HG02763 (cell line): ENCODE results near the gene ANKH.
"Not testable (repeated sequence)": the region's sequence is repeated elsewhere in the genome, so short reads cannot be mapped to it uniquely, and the experiment has no call there.

Experiments used
- ATAC-seq: cut with Tn5 transposase; IDR thresholded peaks from one replicate; pipeline ENCODE4 v1.9.1; 2021; ENCODE audit warnings: mild to moderate bottlenecking, moderate library complexity; ENCODE audit not compliant: unreplicated experiment

Gene ANKH

GRCh38 chr5:14884062-14884612, 12.6 kb upstream of the ANKH start:
- no peak for ATAC-seq

- ATAC-seq = no peak
These were observed 11.3 kb upstream of the ANKH start for GRCh38 chr5:14882658-14883580.

GRCh38 chr5:14881826-14882225, 10.2 kb upstream of the ANKH start:
- ATAC-seq = no peak

GRCh38 chr5:14880688-14881087, 9.1 kb upstream of the ANKH start:
- ATAC-seq = no peak

GRCh38 chr5:14879937-14880589, 8.5 kb upstream of the ANKH start:
- ATAC-seq = no peak

GRCh38 chr5:14879393-14879792, 7.8 kb upstream of the ANKH start:
- no peak for ATAC-seq

GRCh38 chr5:14878192-14878591, 6.6 kb upstream of the ANKH start:
- not testable (repeated sequence) for ATAC-seq

GRCh38 chr5:14876095-14876494, 4.5 kb upstream of the ANKH start:
- ATAC-seq = no peak

- no peak for ATAC-seq
These were observed 2.2 kb upstream of the ANKH start for GRCh38 chr5:14873790-14874189.

- no peak for ATAC-seq
These were observed 1.5 kb upstream of the ANKH start for GRCh38 chr5:14873093-14873492.

GRCh38 chr5:14872070-14872989, 752 bp upstream of the ANKH start:
- peak; percentile 36 for ATAC-seq

GRCh38 chr5:14870337-14871213, 1.0 kb downstream of the ANKH start:
- ATAC-seq = no peak

GRCh38 chr5:14869668-14870164, 1.9 kb downstream of the ANKH start:
- no peak for ATAC-seq

- no peak for ATAC-seq
These were observed 2.3 kb downstream of the ANKH start for GRCh38 chr5:14869233-14869632.

GRCh38 chr5:14868771-14869170, 2.8 kb downstream of the ANKH start:
- no peak for ATAC-seq

- no peak for ATAC-seq
These were observed 7.3 kb downstream of the ANKH start for GRCh38 chr5:14864181-14864812.

GRCh38 chr5:14863105-14863504, 8.5 kb downstream of the ANKH start:
- no peak for ATAC-seq

- ATAC-seq = no peak
These were observed 10.3 kb downstream of the ANKH start for GRCh38 chr5:14861123-14861765.

- no peak for ATAC-seq
These were observed 11.6 kb downstream of the ANKH start for GRCh38 chr5:14859980-14860379.
